GM23248 (cell line): ENCODE results near the gene CKS2. TPM values are rescaled to one million over a fixed set of nuclear protein-coding genes. Genes with fewer than 3 reads are reported as not detected.

Experiments
- DNase-seq: peaks from one replicate; pipeline ENCODE4 v3.0.0-alpha.2; 2015
- H2AFZ ChIP-seq: fragments of 200-600 bp; sonication (generic); 2 replicates; pipeline ENCODE4 v1.6.1; 2016; ENCODE audit warnings: antibody characterized with exemption
- H3F3A ChIP-seq: fragments of 200-600 bp; sonication (generic); 2 replicates; pipeline ENCODE4 v1.6.1; 2016; ENCODE audit warnings: mild to moderate bottlenecking, antibody characterized with exemption, mixed run types; ENCODE audit not compliant: insufficient read depth
- H3K27ac ChIP-seq: fragments of 200-600 bp; sonication (generic); 2 replicates; pipeline ENCODE4 v1.5.1; 2016; ENCODE audit warnings: mild to moderate bottlenecking
- H3K27me3 ChIP-seq: fragments of 200-600 bp; sonication (generic); replicated peaks from 2 replicates; pipeline ENCODE4 v1.6.1; 2016; ENCODE audit warnings: mild to moderate bottlenecking; ENCODE audit not compliant: insufficient read depth
- H3K36me3 ChIP-seq: fragments of 200-600 bp; sonication (generic); 2 replicates; pipeline ENCODE4 v1.6.1; 2016; ENCODE audit warnings: low read depth, mild to moderate bottlenecking
- H3K4me1 ChIP-seq: fragments of 200-600 bp; sonication (generic); 2 replicates; pipeline ENCODE4 v1.6.1; 2016; ENCODE audit warnings: mild to moderate bottlenecking; ENCODE audit not compliant: insufficient read depth
- H3K4me2 ChIP-seq: fragments of 200-600 bp; sonication (generic); one replicate; pipeline ENCODE4 v1.6.1; 2016; ENCODE audit warnings: mild to moderate bottlenecking; ENCODE audit not compliant: unreplicated experiment
- H3K4me3 ChIP-seq: fragments of 200-600 bp; sonication (generic); 2 replicates; pipeline ENCODE4 v1.5.1; 2016; ENCODE audit warnings: mild to moderate bottlenecking
- H3K79me2 ChIP-seq: fragments of 200-600 bp; sonication (generic); 2 replicates; pipeline ENCODE4 v1.6.1; 2016; ENCODE audit warnings: mild to moderate bottlenecking; ENCODE audit not compliant: insufficient read depth
- H3K9ac ChIP-seq: fragments of 200-600 bp; sonication (generic); 2 replicates; pipeline ENCODE4 v1.6.1; 2016; ENCODE audit warnings: mild to moderate bottlenecking
- H3K9me2 ChIP-seq: fragments of 200-600 bp; sonication (generic); 2 replicates; pipeline ENCODE4 v1.6.1; 2016; ENCODE audit warnings: mixed run types, mild to moderate bottlenecking, moderate library complexity; ENCODE audit not compliant: insufficient read depth
- H3K9me3 ChIP-seq: fragments of 200-600 bp; sonication (generic); one replicate; pipeline ENCODE4 v1.6.1; 2017; ENCODE audit warnings: low read depth
- H4K20me1 ChIP-seq: fragments of 200-600 bp; sonication (generic); 2 replicates; pipeline ENCODE4 v1.6.0; 2016; ENCODE audit not compliant: insufficient read depth
- EZH2 ChIP-seq: fragments of 200-600 bp; sonication (generic); IDR thresholded peaks from 2 replicates; pipeline ENCODE4 v1.6.1; 2018; ENCODE audit warnings: antibody characterized with exemption, mild to moderate bottlenecking; ENCODE audit not compliant: insufficient read depth, poor library complexity, severe bottlenecking
- EZH2phosphoT487 ChIP-seq: fragments of 200-600 bp; sonication (generic); IDR thresholded peaks from 2 replicates; pipeline ENCODE4 v1.6.1; 2018; ENCODE audit warnings: antibody characterized with exemption, moderate library complexity, mild to moderate bottlenecking, low read depth; ENCODE audit not compliant: insufficient read depth
- WGBS, 2 experiments: methylation state at CpG; one replicate each; pipeline ENCODE4 v1.1.6; 2015 to 2017; ENCODE audit warnings: low lambda C conversion rate in 2 of 2, low coverage in 1 of 2; ENCODE audit errors: missing lambda C conversion rate in 2 of 2; 5-methylcytosine and 5-hydroxymethylcytosine counted together
- in situ Hi-C: fragments of 300-500 bp; cut with MboI; formaldehyde crosslinking; loops from 2 replicates; pipeline ENCODE4 v1.15.0; 2020
- polyA plus RNA-seq: library from polyadenylated mRNA; unstranded; fragments of >200 nt; fragmentation: Nextera tagmentation; extraction: Ambion mirVana; gene quantifications from 2 replicates; pipeline ENCODE4 v1.2.1, GENCODE V29; 2016
- total RNA-seq: library from RNA; depleted of rRNA; stranded (reverse); fragments of >200 nt; shearing (Covaris generic); gene quantifications from 2 replicates; pipeline ENCODE4 v1.2.3, GENCODE V29; 2014

Gene CKS2
- total and polyA plus RNA-seq, 2 experiments from 2014 or later = 94.6 to 146 TPM

- no peak for TF ChIP-seq EZH2phosphoT487
- no peak for TF ChIP-seq EZH2
- Histone ChIP-seq H3F3A (no peaks in the 10 kb centered on the region; the same call in 1 of the 2 replicates), H3K27me3 (no peaks in the 10 kb centered on the region), H3K9me3 (no peaks in the 10 kb centered on the region), H3K9me2 (no peaks in the 10 kb centered on the region), H2AFZ (no peak overlapping the region), H3K4me2 (no peak overlapping the region), H3K27ac (no peak overlapping the region), H3K36me3 (peaks cover 20% of the 10 kb centered on the region; the same call in 1 of the 2 replicates), H3K4me1 (no peaks in the 10 kb centered on the region), H4K20me1 (no peaks in the 10 kb centered on the region), H3K9ac (no peak overlapping the region), H3K79me2 (no peaks in the 10 kb centered on the region), H3K4me3 (no peak overlapping the region)
- 89 to 100% methylated on average over 2 of the region's 2 CpGs for WGBS, 2 experiments
- in situ Hi-C loops = no loop called here
- DNase-seq = no peak
Observed at GRCh38 chr9:89356782-89357181, 45.8 kb downstream of the CKS2 start.

GRCh38 chr9:89357331-89358197 lies 46.6 kb downstream of the CKS2 start:
- 91 to 95% methylated on average over 8 of the region's 8 CpGs for WGBS, 2 experiments
- Histone ChIP-seq H2AFZ (no peak overlapping the region), H3K27ac (no peak overlapping the region), H3K36me3 (peaks cover 16% of the 10 kb centered on the region; the same call in 1 of the 2 replicates), H4K20me1 (no peaks in the 10 kb centered on the region), H3K9me2 (no peaks in the 10 kb centered on the region), H3K4me2 (no peak overlapping the region), H3K4me1 (no peaks in the 10 kb centered on the region), H3F3A (no peaks in the 10 kb centered on the region; the same call in 1 of the 2 replicates), H3K9ac (no peak overlapping the region), H3K4me3 (no peak overlapping the region), H3K79me2 (no peaks in the 10 kb centered on the region), H3K27me3 (no peaks in the 10 kb centered on the region), H3K9me3 (no peaks in the 10 kb centered on the region)
- TF ChIP-seq EZH2phosphoT487 = no peak
- TF ChIP-seq EZH2 = no peak
- in situ Hi-C loops = no loop called here
- DNase-seq = no peak

GRCh38 chr9:89358376-89358916 lies 47.5 kb downstream of the CKS2 start:
- no peak for TF ChIP-seq EZH2
- TF ChIP-seq EZH2phosphoT487 = no peak
- in situ Hi-C loops = no loop called here
- Histone ChIP-seq H3K9me3 (no peaks in the 10 kb centered on the region), H3K4me1 (no peaks in the 10 kb centered on the region), H3K9ac (no peak overlapping the region), H3K27ac (no peak overlapping the region), H3F3A (no peaks in the 10 kb centered on the region; the same call in 1 of the 2 replicates), H4K20me1 (no peaks in the 10 kb centered on the region), H2AFZ (no peak overlapping the region), H3K4me2 (no peak overlapping the region), H3K79me2 (no peaks in the 10 kb centered on the region), H3K27me3 (no peaks in the 10 kb centered on the region), H3K4me3 (no peak overlapping the region), H3K36me3 (peaks cover 16% of the 10 kb centered on the region; the same call in 1 of the 2 replicates), H3K9me2 (no peaks in the 10 kb centered on the region)
- no peak for DNase-seq
- WGBS, 2 experiments = 56 to 71% methylated on average over 3 of the region's 3 CpGs

- no peak for TF ChIP-seq EZH2phosphoT487
- TF ChIP-seq EZH2 = no peak
- Histone ChIP-seq H4K20me1 (no peaks in the 10 kb centered on the region), H3K4me1 (no peaks in the 10 kb centered on the region), H2AFZ (no peak overlapping the region), H3F3A (no peaks in the 10 kb centered on the region; the same call in 1 of the 2 replicates), H3K36me3 (peaks cover 16% of the 10 kb centered on the region; the same call in 1 of the 2 replicates), H3K4me2 (no peak overlapping the region), H3K27me3 (no peaks in the 10 kb centered on the region), H3K27ac (no peak overlapping the region), H3K79me2 (no peaks in the 10 kb centered on the region), H3K9me3 (no peaks in the 10 kb centered on the region), H3K9me2 (no peaks in the 10 kb centered on the region), H3K9ac (no peak overlapping the region), H3K4me3 (no peak overlapping the region)
- no peak for DNase-seq
- in situ Hi-C loops = no loop called here
- 70 to 72% methylated on average over 4 of the region's 4 CpGs for WGBS, 2 experiments
Observed at GRCh38 chr9:89358985-89359384, 48.0 kb downstream of the CKS2 start.
